CD1c-positive myeloid dendritic cell (primary cell): ENCODE data around the gene PJA2.

Source experiments
- DNase-seq: peaks from one replicate; pipeline ENCODE4 v3.0.0-alpha.2; 2016; ENCODE audit errors: extremely low spot score

The PJA2 gene

GRCh38 chr5:109408991-109409843 is 557 bp downstream of the PJA2 start:
- DNase-seq = peak; percentile 92

GRCh38 chr5:109407913-109408312 is 1.9 kb downstream of the PJA2 start:
- DNase-seq = peak; percentile 38

- DNase-seq = no peak
Observed at GRCh38 chr5:109406719-109407118, 3.1 kb downstream of the PJA2 start.

DNA sequence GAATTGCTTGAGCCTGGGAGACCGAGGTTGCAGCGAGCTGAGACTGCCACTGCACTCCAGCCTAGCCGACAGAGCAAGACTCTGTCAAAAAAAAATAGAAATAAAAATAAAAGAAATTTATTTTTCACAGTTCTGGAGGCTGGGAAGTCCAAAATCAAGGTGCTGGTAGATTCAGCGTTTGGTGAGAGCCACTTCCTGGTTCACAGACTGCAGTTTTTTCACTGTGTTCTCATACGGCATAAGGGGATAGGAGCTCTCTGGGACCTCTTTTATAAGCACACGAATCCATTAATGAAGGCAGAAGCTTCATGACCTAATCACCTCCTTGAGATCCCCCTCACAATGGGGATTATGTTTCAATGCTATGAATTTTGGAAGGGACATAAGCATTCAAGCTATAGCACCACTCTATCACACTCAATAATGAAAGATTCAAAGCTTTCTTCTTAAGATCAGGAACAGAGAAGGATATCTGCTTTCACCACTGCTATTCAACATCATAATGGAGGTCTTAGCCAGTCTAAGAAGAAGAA is 5.3 kb downstream of the PJA2 start:
- DNase-seq = no peak

DNA sequence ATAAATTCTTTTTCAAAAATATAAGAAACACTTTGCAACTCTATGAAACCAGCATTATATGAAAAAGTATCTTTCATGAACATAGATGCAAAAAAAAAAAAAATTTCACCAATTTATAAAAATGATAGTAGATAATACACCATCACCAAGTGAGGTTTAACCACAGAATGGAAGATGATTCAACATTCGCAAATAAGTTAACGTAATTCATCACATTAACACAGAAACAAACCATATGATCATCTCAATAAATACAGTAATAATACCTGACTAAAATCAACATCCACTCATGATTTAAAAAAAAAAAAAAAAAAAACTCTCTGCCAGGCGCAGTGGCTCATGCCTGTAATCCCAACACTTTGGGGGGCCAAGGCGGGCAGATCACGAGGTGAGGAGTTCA is 6.3 kb downstream of the PJA2 start:
- no peak for DNase-seq

DNA sequence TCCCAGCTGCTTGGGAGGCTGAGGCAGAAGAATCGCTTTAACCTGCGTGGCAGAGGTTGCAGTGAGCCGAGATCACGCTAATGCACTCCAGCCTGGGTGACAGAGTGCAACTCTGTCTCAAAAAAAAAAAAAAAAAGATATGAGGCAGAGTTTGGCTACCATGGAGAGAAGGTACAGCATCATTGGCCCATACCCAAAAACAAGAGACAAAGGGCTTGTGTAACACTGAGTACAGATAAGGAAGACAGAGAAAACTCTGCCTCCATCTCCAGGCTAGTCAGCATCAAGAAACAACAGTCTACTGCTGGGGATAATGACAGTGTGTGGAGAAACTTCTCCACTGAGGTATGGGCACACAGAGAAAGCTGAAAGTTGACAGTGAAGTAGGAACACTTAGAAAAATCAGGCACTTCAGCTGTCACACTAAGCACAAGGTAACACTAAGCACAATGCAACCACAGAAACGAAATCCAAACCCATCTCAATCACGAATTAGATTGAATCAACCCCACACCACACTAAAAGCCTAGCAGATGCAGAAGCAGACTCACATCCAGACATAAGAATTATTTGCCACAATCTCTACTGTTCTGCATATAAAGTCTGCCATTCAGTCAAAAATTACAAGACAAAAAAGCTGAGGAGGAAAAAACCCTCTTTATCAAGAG is 10.5 kb downstream of the PJA2 start:
- DNase-seq = no peak

DNA sequence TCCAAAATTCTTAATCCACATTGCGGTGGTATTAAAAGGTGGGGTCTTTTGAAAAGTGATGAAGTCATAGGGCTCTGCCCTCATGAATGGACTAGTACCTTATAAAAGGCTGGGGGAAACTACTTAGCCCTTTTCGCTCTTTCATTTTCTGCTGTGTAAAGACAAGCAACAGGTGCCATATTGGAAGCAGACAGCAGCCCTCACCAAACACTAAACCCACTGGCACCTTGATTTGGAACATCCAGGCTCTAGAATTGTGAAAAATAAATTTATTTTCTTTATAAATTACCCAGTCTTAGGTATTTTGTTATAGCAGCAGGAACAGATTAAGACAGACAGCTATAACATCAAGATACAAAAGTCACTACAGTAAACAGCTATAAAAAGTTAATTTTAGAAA is 12.8 kb downstream of the PJA2 start:
- no peak for DNase-seq

- no peak for DNase-seq
Observed at GRCh38 chr5:109394806-109395205, 15.0 kb downstream of the PJA2 start.

DNA sequence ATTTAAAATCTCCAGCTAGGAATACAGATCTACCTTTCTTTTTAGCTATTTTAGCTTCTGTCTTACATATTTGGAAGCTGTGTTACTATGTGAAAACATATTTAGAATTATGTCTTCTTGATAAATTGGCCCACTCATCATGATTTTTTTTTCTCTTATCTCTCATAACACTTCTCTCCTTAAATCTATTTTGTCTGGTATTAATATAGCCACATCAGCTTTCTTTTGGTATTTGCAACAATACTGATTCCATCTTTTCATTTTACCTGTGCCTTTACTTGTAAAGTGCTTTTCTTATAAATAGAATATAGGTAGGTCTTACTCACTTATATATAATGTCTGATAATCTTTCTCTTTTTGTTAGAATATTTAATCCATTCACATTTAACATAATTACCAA is 19.6 kb downstream of the PJA2 start:
- DNase-seq = no peak

- DNase-seq = no peak
Observed at GRCh38 chr5:109388407-109388806, 21.4 kb downstream of the PJA2 start.

DNA sequence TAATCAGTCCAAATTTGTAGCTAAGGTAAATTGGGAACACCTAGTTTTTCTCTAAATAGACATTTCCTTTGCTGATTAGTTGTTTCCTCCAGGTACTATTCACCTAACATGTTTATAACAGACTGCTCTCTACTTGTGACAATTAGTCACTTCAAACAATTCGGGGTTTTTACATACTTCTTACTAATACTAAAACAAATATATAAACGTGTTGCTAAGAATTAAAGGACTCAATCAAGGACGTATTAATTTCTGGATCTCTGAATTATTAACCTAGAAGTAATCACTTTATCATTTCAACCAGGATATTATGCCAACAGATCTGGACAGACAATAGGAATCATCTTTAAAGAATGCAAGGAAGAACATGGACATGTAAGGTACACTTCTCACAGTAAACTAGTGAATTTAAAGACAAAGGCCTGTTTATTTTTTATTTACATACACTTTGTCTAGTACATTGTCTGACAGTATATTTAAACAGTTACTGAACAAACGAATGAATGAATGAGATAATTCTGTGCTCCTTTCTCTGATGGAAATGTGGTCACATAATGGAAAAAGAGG is 22.3 kb downstream of the PJA2 start:
- DNase-seq = no peak

- DNase-seq = no peak
Observed at GRCh38 chr5:109378095-109378494, 31.7 kb downstream of the PJA2 start.

- DNase-seq = no peak
Observed at GRCh38 chr5:109374625-109375024, 35.1 kb downstream of the PJA2 start.

- no peak for DNase-seq
Observed at GRCh38 chr5:109373932-109374331, 35.8 kb downstream of the PJA2 start.

DNA sequence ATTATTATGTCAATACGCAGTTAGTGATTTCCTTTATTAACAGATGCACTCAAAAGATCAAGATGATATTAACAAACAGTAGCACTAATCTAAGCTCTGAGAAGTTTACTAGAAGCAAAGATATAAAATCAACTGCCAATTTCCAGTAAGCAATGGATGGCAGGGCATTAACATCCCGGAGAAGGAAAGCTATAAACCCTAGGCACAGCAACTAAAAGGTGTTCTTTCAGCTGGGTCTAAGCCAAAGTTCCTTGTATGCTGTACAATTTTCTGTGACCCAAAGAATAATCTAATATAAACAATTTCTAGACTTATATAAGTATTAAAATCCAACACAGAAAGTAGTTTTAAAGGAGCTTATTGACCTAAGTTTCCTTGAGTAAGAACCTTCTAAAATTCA is 39.4 kb downstream of the PJA2 start:
- no peak for DNase-seq

GRCh38 chr5:109365653-109366052 is 44.1 kb downstream of the PJA2 start:
- DNase-seq = no peak

GRCh38 chr5:109364977-109365376 is 44.8 kb downstream of the PJA2 start:
- no peak for DNase-seq

DNA sequence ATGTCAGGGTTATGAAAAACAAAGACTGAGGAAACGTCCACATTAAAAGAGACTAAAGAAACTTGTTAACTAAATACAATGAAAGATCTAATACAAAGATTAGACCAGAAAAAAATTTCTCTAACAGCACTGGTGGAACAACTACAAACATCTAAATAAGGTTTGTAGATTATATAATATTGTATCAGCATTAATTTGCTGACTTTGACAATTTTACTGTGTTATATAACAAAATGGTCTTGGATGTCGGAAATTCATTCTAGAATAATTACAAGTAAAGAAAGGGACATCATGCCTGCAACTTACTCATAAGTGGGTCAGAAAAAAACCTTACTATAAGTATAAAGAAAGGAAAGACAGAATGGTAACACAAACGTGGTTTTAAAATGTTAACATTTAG is 50.1 kb downstream of the PJA2 start:
- DNase-seq = no peak

GRCh38 chr5:109357807-109358206 is 52.0 kb downstream of the PJA2 start:
- DNase-seq = no peak

- DNase-seq = no peak
Observed at GRCh38 chr5:109354761-109355160, 55.0 kb downstream of the PJA2 start.

- no peak for DNase-seq
Observed at GRCh38 chr5:109351988-109352864, 57.5 kb downstream of the PJA2 start.
